ENCODE results near the gene SNED1.

The SNED1 gene

GRCh38 chr2:241053576-241054251 lies 55.3 kb downstream of the SNED1 start:
- no peak overlapping the region for H3K27ac ChIP-seq
- no peak for TF ChIP-seq CTCF (conservative IDR thresholded peaks at IDR 0.05)

- no peak for TF ChIP-seq CTCF (conservative IDR thresholded peaks at IDR 0.05)
- peak overlapping the region; percentile 70; the same call in 1 of the 2 replicates for H3K27ac ChIP-seq
These were observed 62.9 kb downstream of the SNED1 start for GRCh38 chr2:241061275-241061674.

- no peak for TF ChIP-seq CTCF (conservative IDR thresholded peaks at IDR 0.05)
These were observed 64.1 kb downstream of the SNED1 start for GRCh38 chr2:241062389-241063092.

DNA sequence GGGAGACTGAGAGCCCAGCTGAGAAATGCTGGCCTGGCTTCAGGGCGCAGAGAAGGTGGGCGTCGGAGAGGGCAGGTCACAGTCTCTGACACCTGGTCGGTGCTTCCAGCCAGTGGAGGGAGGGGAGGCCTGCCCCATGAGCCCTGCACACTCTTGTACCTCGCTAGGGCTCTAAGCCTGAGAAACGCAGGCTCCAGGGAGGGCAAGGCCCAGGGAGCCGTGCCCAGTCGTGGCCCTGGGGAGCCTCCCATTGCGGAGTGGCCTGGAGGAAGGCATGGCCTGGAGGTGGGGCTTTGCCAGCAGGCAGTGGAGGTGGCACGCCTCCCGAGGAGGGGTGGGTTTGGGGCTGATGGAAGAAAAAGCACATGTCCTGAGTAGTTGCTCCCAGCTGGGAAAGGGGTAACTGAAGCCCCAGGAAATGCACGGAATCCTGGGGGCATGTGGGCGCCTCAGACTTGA lies 64.7 kb downstream of the SNED1 start:
- no peak for TF ChIP-seq CTCF (conservative IDR thresholded peaks at IDR 0.05)
- peak overlapping the region; percentile 70 for H3K27ac ChIP-seq

More at GRCh38 chr2:241062389-241063092, 64.1 kb downstream of the SNED1 start:
- peak overlapping the region; percentile 70 for H3K27ac ChIP-seq

- peak; percentile 33; the same call in 1 of the 2 replicates for TF ChIP-seq CTCF (conservative IDR thresholded peaks at IDR 0.05)
- H3K27ac ChIP-seq = peak overlapping the region; percentile 70
These were observed 65.2 kb downstream of the SNED1 start for GRCh38 chr2:241063587-241063986.

DNA sequence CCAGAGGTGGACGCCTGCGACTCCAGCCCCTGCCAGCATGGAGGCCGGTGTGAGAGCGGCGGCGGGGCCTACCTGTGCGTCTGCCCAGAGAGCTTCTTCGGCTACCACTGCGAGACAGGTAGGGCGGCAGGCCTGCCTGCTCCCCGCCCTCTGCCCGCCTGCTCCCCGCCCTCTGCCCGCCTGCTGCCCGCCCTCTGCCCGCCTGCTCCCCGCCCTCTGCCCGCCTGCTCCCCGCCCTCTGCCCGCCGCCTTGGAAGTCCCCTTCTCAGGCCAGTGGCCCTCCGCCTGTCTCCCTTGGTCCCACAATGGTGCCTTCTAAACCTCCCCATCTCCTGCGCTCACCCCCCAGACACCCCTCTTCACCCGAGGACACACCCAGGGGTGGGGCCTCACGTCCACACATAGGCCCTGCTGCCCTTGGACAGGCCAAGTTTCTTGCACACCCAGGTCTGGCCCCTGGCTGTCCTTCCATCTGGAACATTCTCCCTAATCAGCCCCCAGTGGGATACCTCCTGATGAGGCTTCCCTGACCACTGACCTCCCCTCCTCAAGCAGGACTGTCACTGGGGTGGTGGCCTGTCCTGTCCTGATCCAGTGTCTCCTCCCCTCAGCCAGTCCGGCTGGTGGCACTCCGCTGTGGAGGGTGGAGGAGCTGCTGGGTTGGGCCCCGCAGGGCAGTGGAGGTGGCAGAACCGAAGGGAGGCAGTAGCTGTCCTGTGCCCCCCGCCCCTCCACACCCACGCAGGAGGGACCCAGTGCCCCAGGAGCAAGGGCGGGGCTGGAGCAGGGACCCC lies 65.8 kb downstream of the SNED1 start:
- no peak for TF ChIP-seq CTCF (conservative IDR thresholded peaks at IDR 0.05)
- peak overlapping the region; percentile 70 for H3K27ac ChIP-seq
